Measurements from ENCODE around the gene IGSF9B. TPM values are rescaled to one million over a fixed set of nuclear protein-coding genes. Genes with fewer than 3 reads are reported as not detected.

IGSF9B gene
- total RNA-seq, 1 experiment from 2014 or later = not detected

DNA sequence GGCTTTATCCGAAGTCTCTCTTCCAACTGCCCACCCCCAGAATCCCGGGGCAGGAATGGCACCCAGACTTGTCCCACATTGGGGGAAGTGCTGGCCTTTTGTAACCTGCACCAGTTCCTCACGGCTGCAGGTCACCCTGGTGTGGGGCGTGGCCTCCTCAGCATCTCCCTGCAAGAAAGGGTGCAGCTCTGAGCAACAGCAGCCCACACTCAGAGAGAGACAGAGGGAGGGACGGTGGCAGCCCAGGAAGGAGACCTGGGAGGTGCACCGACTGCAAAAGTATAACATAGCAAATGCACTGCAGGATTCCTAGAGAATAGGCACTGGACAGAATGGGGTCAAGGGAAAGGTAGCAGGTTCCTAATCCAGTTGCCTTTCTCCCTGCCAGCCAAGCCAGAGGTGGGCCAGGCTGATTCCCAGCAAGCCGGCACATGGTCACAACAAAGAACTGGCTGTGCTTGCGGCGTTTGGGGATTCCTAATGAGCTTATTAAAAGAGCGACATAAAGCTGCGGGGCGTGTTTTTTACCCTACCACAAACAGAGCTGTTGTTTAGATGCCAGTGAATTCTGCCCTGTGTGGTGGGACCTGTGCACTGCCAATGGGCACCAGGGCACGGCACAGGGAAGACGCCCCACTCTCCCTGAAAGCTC is 18.2 kb upstream of the IGSF9B start:
- Histone ChIP-seq H2AFZ (no peak overlapping the region), H3K4me1 (replicated peaks; ENCODE audit: insufficient read depth) (no peaks in the 10 kb centered on the region), H3F3A (ENCODE audit: insufficient read depth, low read depth) (no peaks in the 10 kb centered on the region), H4K20me1 (ENCODE audit: insufficient read depth) (no peaks in the 10 kb centered on the region), H3K9me3 (ENCODE audit: insufficient read depth, low read depth) (no peaks in the 10 kb centered on the region), H3K4me3 (no peak overlapping the region), H3K79me2 (ENCODE audit: low read depth) (no peaks in the 10 kb centered on the region), H3K27ac (no peak overlapping the region), H3K36me3 (ENCODE audit: low read depth) (no peaks in the 10 kb centered on the region), H3K9me2 (ENCODE audit: insufficient read depth) (no peaks in the 10 kb centered on the region), H3K27me3 (ENCODE audit: insufficient read depth, low read depth) (peaks cover 80% of the 10 kb centered on the region), H3K4me2 (no peak overlapping the region)
- ChIA-PET POLR2A (ENCODE audit: unreplicated experiment) (no interaction called here), CTCF (no interaction called here)
- intact Hi-C loops (cut with micrococcal nuclease; ENCODE audit: unreplicated experiment) = no loop called here
- no peak for DNase-seq
- TF ChIP-seq CTCF (conservative IDR thresholded peaks at IDR 0.05) (no peak), EZH2 (IDR thresholded peaks at IDR 0.05; ENCODE audit: low read depth) (no peak)
- BruUV-seq (replicated peaks) = no TSS peak

- Histone ChIP-seq H3K79me2 (ENCODE audit: low read depth) (no peaks in the 10 kb centered on the region), H3K4me3 (no peak overlapping the region), H3K4me2 (no peak overlapping the region), H2AFZ (no peak overlapping the region), H3K9me2 (ENCODE audit: insufficient read depth) (no peaks in the 10 kb centered on the region), H3F3A (ENCODE audit: insufficient read depth, low read depth) (no peaks in the 10 kb centered on the region), H3K9me3 (ENCODE audit: insufficient read depth, low read depth) (no peaks in the 10 kb centered on the region; the same call in 1 of the 2 replicates), H3K27me3 (ENCODE audit: insufficient read depth, low read depth) (peaks cover 83% of the 10 kb centered on the region), H3K36me3 (ENCODE audit: low read depth) (no peaks in the 10 kb centered on the region), H3K27ac (no peak overlapping the region), H3K4me1 (replicated peaks; ENCODE audit: insufficient read depth) (no peaks in the 10 kb centered on the region), H4K20me1 (ENCODE audit: insufficient read depth) (no peaks in the 10 kb centered on the region)
- CTCF ChIA-PET = interaction anchor here (0.6 kb wide), 1 partner anchor 26 kb away, joined by 3 read pairs; no protein-coding TSS in a partner anchor
- DNase-seq = no peak
- BruUV-seq (replicated peaks) = no TSS peak
- intact Hi-C loops (cut with micrococcal nuclease; ENCODE audit: unreplicated experiment) = no loop called here
- POLR2A ChIA-PET (ENCODE audit: unreplicated experiment) = no interaction called here
- TF ChIP-seq CTCF (conservative IDR thresholded peaks at IDR 0.05) (no peak), EZH2 (IDR thresholded peaks at IDR 0.05; ENCODE audit: low read depth) (no peak)
Observed at GRCh38 chr11:133971881-133972280, 15.1 kb upstream of the IGSF9B start.

DNA sequence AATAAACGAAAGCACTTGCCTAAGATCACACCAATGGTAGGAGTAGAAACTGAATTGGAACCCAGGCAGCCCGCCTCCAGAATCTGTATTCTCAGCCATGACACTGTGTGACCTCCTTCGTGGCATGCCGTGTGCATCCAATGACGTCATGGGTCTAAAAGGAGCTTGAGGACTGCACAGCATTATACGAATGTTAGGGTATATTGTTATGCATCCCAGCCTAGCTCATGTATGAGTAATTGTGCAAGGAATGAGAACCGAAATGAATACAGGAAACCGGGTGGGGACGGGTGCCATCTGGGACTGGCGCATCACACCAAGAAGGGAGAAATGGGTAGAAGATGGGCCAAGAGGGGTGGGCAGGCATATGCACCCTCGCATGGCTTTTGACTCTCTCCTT is 12.3 kb upstream of the IGSF9B start:
- no peak for DNase-seq
- Histone ChIP-seq H3K79me2 (ENCODE audit: low read depth) (no peaks in the 10 kb centered on the region), H2AFZ (no peak overlapping the region), H3K4me3 (no peak overlapping the region), H3K36me3 (ENCODE audit: low read depth) (no peaks in the 10 kb centered on the region), H3K9me2 (ENCODE audit: insufficient read depth) (no peaks in the 10 kb centered on the region), H3K9me3 (ENCODE audit: insufficient read depth, low read depth) (no peaks in the 10 kb centered on the region; the same call in 1 of the 2 replicates), H4K20me1 (ENCODE audit: insufficient read depth) (no peaks in the 10 kb centered on the region), H3K27me3 (ENCODE audit: insufficient read depth, low read depth) (peaks cover 69% of the 10 kb centered on the region), H3K4me1 (replicated peaks; ENCODE audit: insufficient read depth) (no peaks in the 10 kb centered on the region), H3K27ac (no peak overlapping the region), H3K4me2 (no peak overlapping the region), H3F3A (ENCODE audit: insufficient read depth, low read depth) (no peaks in the 10 kb centered on the region)
- no peak for TF ChIP-seq EZH2 (IDR thresholded peaks at IDR 0.05; ENCODE audit: low read depth)
- no peak for TF ChIP-seq CTCF (conservative IDR thresholded peaks at IDR 0.05)
- ChIA-PET CTCF (no interaction called here), POLR2A (ENCODE audit: unreplicated experiment) (no interaction called here)
- no TSS peak for BruUV-seq (replicated peaks)
- intact Hi-C loops (cut with micrococcal nuclease; ENCODE audit: unreplicated experiment) = no loop called here

All from PC-9 (cell line).